GM21619 (cell line): ENCODE results near the gene MCTP1.

ENCODE experiments used
- ATAC-seq: cut with Tn5 transposase; IDR thresholded peaks from one replicate; pipeline ENCODE4 v1.9.1; 2021; ENCODE audit not compliant: unreplicated experiment

MCTP1 gene

DNA sequence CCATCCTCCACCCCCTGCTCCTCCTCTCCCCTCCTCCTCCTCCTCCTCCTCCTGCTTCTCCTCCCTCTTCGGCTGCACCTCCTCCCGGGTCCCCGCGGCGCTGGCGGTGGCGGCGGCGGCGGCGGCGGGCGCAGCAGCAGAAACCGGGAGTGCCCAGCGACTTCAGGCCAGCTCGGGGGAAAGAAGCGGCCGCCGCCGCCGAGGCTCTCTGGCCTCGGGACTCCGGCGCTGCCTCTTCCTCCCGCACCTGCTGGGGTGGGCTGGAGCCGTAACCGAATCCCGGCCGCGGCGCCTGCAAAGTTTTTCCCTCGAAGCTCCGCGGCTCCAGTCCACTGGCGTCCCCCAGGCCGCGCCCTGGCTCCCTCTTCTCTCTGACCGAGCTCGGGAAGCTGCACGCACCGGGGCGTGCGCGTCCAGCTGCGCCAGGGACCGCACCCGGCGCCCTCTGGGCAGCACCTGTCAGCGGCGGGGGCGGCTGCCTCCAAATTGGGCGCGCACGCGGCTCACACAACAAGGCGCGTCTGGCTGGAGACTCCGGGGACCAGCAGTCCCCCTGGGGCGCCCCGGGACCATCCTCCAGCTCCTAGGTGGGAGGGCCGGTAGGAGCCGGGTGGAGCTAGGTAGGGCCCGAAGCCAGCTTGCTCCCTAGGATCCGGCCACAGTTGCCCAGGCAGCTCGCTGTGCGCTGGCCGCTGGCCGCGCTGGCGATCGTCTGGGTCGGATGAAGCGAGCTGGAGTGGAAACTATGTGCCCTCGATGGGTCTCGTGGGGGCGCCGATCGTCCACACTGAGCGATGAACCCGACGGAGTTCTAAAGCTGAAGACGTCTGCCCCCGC lies at the start of gene MCTP1:
TSS of gene MCTP1 (minus strand) at position 523 of the 837 bp plus-strand sequence.
- ATAC-seq, result peak; percentile 31

DNA sequence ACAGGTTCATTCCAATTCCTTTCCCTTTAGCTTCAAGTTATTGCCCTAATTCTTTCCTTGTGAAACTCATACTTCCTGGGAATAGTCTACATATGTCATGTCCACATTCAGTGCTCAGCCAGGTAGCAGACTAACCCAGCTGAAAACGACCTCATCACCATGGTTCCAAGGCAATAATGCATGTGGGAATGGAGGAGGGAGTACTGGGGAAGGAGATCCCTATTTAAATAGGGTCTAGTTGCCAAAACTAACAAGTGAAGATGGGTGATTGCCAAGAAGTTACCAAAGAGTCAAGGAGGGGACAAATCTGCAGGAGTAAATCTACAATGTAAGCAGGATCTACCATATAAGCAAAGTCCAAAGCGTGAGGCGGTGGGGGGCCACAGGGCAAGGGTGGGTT lies 47.3 kb upstream of the MCTP1 start:
- no peak for ATAC-seq

DNA sequence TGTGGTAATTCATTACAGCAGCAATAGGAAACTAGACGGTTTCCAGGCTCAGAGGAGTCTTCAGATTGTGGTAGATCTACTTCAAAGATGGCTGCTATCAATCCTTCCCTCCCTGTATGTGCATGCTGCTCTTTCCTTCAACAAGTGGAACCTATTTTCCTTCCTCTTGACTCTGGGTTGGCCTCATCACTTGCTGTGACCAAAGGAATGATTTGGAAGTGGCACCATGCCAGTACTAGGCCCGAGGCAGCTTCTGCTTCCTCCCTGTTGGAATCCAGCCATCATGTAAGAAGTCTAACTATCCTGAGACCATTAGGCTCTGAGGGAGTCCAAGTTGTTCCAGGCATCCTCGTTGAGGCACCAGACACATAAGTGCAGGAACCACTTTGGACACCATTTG lies 46.5 kb upstream of the MCTP1 start:
- ATAC-seq, result no peak

DNA sequence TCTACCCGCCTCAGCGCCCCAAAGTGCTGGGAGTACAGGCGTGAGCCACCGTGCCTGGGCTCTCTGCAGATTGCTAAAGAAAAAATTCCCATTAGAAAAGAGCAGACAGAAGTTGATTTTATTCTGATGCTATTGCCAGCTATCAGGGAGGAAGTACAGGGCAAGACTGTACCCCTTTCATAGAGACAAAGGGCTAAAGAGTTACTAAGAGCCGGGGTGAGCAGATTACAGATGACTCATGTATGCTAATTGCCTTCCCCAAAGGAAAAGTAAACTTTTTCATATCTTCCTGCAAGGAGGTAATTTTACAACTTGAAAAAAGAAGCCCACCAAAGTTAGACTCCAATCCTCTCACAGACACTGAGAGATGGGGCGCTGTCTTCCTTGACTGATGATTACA lies 42.3 kb upstream of the MCTP1 start:
- no peak for ATAC-seq

GRCh38 chr5:95317687-95318086 lies 32.8 kb upstream of the MCTP1 start:
- no peak for ATAC-seq

DNA sequence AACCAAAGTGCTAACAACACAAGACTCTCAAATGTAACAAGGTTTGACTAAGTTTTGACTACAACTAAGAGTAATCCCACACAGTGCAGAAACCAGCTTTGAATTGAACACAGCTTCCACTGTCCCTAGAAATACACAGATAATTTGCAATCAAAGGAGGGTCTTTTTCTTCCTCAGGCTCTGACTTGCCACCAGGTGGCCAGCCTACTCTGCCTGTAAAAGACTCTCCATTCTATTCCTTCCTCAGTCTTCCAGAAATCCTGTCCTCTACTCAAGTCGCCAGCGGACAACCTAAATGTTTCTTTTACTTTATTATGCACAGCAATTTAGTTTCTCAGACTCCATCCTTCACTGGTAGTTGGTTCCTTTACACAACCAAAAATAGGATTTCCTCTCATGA lies 32.2 kb upstream of the MCTP1 start:
- ATAC-seq, result no peak

DNA sequence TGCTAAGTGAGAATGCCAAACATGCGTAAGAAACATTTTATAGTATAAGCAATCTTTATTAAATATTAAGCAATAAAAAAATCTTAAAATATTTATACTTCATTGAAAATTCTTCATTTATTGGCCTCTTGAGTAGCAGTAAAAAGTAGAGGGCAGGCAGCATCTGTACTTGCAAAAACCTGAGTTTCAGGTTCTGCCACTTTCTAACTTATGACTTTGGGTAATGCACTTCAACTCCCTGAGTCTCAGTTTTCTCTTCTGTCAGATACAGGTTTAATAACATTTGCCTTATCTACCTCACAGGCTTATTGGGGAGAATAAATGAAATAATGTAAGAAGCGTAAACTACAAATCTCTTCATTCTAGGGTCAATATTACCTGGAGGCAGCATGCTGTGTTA lies 19.8 kb upstream of the MCTP1 start:
- no peak for ATAC-seq

DNA sequence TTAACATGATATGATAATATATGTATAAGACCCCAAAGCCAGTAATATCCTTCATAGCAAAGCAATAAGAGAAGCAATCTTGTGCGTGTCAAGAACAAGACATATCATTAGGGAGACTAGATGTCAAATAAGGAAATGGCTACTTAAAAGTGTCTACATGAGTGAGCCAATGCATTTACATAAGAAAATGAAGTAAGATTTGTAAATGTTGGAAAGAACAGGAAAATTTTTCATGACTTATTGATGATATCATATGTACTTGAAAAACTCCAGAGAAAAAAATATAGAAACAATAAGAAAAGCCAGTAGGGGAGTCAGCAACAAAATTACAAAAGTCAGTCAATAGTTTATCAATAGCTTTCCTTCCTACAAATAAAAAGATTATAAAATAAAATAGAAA lies 13.8 kb upstream of the MCTP1 start:
- ATAC-seq, result no peak

DNA sequence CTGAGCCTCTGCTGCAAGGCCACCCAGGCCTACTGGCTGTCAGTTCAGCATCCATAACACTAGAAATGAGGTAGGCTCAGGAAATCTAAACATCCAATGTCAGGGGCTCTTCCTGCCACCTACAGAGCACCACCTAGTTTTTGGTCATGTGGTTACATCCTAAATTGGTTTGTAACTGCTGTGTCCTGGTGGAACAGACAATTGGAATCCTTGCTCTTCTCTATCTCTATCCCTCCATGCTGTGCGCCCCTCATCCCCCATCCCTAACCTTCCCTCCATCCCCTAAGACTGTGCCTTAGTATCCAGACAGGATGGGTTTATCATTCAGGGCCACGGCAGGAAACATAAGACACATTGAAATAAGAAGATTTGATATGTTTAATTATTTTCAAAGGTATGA lies 11.4 kb upstream of the MCTP1 start:
- ATAC-seq, result no peak

DNA sequence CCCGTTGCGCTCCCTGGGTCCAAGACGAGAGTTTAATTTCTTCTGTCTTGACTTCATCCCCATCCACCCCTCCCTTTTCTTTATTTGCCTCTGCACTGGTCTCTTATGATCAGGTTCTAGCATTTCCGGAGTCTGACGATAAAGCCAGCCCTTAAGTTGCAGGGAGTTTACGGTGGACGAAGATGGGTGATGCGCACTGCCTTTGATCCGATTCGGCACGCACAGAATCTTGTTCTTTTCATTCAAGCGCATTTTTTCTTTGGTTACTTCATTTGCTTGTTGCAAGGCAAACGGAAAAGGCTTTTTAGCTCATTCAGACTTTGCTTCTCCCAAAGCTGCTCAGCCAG lies 488 bp upstream of the MCTP1 start:
- ATAC-seq, result no peak

- peak; percentile 60 for ATAC-seq
Measured at GRCh38 chr5:95283761-95284571, 928 bp downstream of the MCTP1 start.

DNA sequence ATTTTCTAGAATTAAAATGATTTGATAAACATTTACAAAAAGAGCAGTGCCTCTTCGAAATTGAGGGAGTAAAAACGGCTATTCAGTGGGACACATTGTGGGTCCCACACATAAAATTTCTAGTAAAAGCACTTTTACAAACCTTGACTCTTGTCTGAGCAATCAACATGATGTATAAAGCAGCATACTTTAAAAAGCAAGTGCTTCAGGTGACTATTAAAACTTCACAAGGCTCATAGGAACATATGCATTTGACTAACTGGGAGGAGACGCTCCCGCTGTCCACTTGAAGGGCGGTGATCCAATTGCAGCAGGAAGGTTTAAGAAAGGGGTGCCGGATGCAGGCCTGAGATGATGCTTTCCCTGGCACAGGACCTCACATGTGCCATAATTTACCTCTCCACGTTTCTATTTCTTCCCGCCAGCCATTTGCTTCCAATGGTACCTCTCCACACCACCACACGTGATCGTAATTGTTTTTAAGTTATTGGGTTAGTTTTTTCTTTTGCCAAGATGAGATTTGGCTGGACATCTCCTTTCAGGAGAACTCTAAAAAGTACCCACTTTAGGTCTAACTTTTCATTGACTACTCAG lies 1.8 kb downstream of the MCTP1 start:
- no peak for ATAC-seq

GRCh38 chr5:95281226-95281625 lies 3.7 kb downstream of the MCTP1 start:
- no peak for ATAC-seq

DNA sequence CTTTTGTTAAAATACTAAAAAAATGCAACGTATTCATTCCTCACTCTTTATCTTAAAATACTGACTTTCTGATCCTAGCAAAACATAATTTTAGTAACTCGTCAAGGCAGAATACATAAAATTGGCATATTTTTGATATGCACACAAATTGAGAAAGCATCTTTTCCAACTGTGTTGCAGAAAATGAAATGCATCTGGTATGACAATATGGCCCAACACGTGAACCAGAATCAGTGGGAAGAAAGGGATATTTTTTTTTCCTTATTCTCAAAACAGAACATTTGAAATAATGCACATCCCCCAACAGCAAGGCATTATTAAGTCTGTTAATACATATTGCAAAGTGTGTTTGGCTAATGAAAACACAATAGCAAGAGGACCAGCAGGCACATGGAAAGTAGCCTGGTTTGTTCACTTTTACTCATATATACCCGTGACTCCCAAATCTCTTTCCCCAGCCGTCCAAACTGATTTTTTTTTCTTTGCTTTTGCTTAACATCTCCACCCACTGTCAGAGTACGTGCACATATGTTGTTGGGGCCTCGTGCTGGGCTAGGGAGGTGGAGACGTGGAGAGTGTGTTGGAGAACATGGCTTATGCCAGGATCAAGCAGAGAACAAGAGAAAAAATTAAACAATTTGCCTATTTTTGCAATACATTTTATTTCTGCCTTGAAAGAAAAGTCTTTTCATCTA lies 4.3 kb downstream of the MCTP1 start:
- ATAC-seq, result no peak

- ATAC-seq, result no peak
Measured at GRCh38 chr5:95274011-95274410, 10.9 kb downstream of the MCTP1 start.

DNA sequence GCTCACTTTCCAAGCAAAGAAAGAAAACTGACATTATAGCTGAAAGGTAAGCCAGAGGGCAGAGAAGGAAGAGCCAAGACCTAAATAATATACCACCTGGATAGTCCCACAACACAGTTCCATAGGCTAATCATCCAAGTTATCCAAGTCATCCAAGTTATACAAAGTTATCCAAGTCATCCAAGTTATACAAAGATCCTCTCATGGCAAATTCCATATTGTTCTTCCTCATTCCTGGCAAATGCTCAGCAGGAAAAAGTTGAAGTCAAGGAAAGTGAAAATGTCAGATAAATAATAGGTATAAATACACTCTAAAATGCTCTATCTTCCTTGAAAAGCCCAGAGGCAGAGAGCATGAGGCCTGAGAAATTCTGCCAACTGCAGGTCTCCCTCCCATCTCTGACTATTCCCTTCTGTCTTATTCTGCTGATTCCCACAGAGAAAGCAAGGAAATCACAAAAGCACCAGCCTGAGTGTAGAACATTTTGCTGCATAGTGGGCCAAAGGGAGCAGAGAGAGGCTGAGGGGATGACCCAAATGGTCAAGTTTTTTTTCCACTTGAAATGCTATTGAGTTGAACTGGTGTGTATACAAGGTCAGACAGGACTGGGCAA lies 12.5 kb downstream of the MCTP1 start:
- no peak for ATAC-seq

- ATAC-seq, result no peak
Measured at GRCh38 chr5:95262933-95263660, 21.8 kb downstream of the MCTP1 start.

DNA sequence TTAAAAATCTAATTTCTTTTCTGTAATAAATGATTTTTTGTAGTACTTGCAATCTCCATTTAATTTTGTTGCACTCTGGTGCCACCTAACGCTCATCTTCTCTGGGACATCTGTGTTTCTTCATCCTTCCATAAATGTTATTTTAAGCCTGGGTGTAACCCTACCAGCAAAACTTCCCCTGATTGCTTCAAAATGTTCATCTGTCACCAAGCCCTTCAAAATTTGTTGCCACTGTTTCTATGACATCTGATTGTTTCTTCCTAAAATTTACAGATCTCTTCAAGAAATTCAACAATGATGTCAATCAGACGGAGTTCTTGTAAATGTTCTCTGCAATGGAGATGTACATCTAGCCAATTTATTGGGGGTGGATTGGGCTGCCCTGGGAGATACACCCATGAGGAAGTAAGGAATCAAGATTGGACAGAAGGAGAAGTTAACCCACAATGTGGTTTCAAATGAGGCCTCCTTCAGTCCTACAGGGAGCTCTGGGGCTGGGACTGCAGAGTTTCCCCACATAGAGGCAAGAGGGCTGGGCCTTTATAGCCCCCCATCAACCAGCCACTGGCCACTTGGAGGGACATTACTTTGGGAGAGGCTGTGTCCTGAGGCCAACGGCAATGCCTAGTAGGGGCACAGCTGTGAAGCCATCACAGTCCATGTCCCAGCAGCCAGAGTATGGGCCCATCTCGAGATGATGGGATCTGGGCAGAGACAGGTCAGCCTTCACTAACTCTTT lies 23.3 kb downstream of the MCTP1 start:
- ATAC-seq, result no peak

- no peak for ATAC-seq
Measured at GRCh38 chr5:95256991-95257390, 27.9 kb downstream of the MCTP1 start.

GRCh38 chr5:95256446-95256845 lies 28.4 kb downstream of the MCTP1 start:
- ATAC-seq, result no peak
